Stimulated activated CD8-positive, alpha-beta memory T cell treated with anti-CD3 and anti-CD28 coated beads, Interleukin-7, amount 100 ng/mL, for 48 hours (primary cell): ENCODE measurements around the gene TCF7L1.

Experiments
- DNase-seq, 2 donors: peaks; one replicate each; pipeline ENCODE4 v3.0.0-alpha.2; 2020; ENCODE audit warnings: low read depth in 1 of 2; ENCODE audit errors: extremely low read depth in 1 of 2

Gene TCF7L1

DNA sequence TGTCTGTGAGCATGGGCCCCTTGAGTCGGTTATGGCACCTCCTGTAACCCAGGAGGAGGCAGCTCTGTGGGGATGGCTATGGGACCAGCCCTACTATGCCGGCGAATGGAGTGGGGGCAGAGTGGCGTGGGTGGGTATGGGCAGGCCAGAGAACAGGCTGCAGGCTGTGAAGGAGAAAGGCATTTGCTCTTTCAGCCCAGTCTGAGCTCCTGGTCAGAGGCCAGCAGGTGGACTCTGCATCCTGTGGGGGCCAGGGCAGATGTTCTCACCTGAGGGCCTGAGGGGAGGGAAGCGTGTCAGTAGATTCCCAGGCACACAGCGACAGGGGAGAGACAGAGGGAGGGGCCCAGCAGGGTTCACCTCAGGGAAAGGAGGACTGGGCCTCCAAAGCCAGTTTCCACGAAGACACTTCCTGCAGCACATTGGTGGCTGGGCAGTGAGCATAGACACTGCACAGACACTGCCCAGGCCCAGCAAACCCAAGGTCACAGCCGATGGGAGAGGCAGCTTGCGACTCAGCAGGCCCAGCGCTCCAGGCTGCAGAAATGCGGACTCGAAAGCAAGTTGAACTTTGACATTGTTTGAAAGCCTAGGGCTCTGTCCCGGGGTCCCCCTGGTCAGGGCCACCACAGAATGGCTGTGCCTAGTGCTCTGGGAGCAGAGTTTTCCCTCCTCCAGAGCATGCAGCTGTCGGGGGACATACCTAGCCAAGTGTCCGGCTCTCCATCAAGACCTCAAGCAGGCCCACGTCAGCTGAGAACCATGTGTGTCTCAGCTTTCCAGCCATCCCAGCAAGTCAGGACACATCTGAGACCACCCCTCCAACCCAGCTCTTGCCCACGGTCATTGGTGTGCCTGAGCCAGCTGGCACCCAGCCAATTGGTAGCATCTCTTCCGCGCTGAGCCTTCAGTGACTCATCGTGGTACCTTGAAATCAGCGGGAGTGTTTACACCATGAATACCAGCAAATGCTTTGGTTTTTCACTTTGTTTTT is 140.8 kb downstream of the TCF7L1 start:
- no peak for DNase-seq

DNA sequence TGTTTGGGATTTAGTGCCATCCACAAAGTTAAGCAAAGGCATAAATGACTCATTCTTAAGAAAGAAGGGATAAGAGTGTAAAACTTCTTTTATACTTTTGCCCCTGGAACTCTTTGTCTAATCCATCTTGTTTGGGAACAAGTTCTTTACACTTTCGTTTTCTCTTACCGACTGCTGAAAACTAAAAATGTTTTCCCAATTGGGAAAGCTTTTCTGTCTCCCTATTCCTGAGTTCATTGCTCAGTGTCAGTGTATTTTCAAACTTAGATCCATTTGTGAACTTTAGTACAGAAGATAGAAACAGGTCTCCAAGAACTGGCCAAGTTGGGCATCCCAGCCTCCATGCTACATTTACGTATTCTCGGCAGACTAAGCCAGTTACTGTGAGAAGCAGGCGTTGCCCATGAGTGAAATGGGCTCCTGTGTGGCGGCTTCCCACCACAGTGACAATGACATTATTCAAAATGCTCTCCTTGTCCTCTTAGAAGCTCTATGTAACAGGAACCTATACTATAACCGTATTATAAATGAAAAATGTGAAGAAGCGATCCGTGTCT is 142.9 kb downstream of the TCF7L1 start:
- no peak for DNase-seq

DNA sequence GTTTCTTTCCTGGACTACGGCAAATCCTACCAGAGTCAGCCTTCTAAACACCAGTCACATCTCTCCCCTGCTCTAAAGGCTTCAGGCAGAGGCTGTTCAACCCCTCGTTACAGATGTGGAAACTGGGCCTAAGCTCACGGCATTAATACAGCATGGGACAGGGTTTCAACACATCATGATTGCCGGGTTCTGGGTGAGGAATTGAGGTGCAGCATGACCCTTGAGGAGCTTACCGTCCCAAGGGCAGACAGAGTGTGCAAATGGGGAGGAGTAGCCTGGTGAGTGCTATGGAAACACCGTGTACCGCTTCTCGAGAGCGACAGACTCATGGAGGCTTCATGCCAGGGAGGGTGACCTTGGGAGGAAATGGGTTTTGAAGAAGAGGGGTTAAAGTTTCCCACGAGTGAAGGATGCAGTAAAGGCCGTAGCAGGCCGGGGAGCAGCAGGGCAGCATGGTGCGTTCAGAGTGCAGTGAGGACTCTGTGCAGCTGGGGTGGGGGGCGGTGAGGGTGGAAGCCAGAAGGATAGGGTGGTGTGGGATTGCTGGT is 143.5 kb downstream of the TCF7L1 start:
- no peak for DNase-seq

DNA sequence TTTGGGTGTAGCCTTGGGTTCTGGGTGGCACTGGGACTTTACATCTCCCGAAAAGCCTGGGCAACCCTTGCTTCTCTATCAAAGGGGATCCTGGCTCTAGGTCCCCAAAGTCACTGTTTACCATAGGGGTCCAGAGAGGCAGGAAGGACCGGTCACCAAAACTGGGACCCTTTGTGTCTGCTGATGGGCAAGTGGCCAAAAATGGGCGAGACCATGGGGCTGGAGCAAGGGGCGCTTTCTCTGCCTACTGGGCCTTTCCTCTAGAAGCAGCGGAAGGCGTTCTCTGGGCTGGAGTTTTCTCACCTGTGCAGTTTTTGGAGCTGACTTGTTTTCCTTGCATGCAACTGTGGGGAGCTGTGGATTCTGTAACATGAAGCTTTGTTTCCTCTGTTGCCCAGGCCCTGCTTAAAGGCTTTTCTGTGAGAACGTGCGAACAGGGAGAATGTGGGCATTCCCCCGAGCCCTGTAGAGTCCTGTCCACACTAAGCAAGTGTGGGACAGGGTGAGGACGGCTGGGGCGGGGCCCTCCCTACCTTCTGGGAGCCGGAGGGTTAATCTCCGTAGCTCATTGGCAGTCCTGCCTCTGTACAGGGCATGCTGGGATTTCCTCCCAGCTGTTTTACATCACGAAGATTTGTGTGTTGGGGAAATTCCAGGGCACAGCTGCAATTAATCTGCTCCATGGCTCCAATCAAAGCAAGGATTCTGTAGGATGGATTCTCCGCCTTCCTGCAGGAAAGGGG is 144.4 kb downstream of the TCF7L1 start:
- DNase-seq: no peak

DNA sequence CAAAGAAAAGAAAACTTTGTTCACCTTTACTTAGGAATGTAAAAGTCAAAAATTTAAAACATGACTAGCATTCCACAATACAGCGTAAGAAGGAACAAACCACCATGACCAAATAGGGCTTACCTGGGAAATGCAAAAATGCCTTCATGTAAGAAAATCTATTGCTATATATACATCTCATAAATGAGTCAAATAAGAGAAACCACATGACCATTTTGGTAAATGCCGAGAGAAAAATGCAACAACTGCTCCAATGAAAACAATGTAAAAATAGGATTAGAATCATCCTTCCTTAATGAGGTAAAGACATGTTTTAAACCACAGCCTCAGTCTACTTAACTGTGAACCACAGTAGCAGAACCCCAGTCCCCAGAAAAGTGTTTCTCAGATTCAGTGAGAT is 145.2 kb downstream of the TCF7L1 start:
- DNase-seq: no peak

DNA sequence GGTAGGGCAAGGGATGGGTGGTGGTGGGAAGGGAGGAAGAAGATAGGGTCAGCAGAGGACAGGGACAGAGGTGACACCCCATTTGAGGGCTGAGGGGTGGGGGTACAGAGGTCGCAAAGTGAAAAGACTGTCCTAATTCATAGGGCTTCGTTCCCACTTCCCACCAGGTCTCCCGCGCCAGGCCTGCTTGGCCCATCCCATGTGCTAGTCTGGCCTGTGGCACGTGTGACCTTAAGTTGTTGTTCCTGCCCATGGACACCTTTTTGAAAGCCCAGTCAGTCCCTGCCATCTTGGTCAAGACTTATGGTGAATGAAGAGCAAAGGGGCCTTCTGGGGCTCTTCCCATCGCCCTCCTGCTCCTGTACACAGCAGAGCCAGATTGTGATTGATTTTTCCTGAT is 148.4 kb downstream of the TCF7L1 start:
- no peak for DNase-seq

DNA sequence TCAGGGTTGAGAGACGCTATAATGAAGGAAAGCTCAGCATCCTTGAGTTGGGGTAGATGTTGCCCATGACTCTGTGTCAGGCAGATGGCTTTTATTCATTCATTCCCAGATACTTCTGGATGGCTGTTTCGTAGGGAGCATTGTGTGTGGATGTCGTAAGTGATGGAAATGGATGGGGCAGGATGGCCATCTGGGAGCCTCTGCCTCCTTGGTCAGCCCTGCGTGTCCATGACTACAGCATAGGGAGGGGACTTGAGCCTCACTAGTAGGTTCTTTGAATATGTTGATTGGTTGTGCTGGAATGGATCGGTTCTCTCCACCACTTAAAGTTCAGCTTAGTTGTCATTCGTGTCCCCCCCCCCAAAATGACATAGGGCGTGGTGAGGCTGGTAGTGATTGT is 149.7 kb downstream of the TCF7L1 start:
- no peak for DNase-seq

DNA sequence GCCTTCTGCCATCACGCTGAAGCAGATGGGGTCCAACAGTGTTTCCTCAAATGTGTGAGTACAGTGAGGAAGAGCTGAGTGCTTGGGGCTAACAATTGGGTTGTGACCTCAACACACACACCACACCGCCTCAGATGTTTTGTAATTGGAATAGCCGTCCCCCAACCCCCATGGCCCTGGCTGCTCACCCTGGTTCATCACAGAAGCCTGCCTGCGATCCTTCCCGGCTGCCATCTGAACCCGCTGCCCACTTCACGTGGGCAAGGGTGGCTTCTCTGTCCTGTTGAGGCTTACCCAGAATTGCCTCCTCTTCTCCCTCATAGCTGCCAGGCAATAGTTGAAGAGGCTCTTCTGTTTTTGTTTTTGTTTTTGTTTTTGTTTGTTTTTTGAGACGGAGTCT is 150.4 kb downstream of the TCF7L1 start:
- no peak for DNase-seq

DNA sequence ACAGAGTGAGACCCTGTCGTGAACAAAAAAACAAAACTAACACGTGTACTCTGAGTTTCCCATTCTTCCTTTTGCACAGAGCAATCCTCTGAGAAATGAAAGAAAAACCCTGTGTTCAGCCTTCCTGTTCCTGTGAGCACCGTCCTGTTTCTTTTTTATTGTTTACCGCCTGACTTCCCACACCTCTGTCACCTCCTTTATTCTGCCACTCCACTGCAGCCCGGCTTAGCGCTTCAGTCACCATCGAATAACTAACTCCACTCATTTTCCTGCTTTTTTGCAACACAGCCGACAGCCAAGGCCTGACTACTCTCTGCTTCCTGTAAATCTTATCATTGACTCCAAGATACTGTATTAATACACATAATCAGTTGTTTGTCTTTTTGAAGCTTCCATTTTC is 153.7 kb downstream of the TCF7L1 start:
- DNase-seq: no peak

DNA sequence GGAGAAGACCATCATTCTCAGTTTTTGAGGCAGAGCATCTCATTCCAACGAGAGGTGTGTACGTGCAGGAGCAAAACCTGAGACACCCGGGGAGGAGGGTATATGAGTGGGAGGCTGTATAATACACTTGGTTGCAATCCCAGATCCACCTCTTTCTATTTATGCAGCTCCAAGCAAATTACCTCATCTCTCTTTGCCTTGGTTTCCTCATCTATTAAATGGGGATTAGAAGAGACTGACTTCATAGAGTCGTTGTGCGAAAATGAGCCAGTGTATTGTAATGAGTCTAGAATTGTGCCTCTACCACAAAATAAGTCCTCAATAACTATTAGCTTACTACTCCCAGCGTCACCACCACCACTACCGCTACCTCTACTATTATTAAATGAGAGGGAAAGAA is 154.5 kb downstream of the TCF7L1 start:
- no peak for DNase-seq

DNA sequence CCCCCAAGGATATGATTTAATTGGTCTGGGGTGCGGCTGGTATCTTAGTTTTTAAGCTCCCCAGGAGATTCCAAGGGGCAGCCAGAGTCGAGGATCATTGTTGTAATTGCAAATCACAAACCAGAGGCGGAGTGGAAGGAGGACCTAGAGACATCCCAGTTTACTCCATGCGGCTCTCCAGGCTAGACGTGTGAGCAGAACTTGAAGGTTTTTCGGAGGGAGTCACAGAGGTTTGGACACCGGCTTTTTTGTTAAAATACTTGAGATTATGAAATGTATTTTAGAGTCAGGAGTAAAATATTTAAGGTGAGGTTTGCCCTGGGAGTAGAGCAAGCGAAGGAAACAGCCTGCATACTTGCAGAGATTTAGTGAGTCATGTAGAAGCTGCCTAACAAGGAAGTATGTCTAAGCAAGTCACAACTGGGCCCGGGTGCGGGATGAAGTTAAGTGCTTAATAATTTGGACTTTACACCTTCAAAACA is 155.1 kb downstream of the TCF7L1 start:
- no peak for DNase-seq

DNA sequence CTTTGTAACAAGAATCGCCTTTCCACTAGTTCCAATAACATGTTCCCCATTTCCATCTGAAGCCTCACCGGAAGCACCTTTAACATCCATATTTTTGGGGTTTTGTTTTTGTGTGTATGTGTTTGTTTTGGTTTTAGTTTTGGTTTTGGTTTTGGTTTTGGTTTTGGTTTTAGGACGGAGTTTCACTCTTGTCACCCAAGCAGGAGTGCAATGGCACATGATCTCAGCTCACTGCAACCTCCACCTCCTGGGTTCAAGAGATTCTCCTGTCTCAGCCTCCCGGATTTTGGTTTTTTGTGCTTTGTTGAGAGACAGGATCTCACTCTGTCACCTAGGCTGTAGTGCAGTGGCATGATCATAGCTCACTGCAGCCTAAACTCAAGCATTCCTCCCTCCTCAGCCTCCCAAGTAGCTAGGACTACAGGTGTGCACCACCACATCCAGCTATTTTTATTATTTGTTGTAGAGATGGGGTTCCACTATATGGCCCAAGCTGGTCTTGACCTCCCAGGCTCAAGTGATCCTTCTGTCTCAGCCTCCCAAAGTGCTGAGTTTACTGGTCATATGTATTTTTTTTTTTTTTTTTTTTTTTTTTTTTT is 158.3 kb downstream of the TCF7L1 start:
- no peak for DNase-seq

DNA sequence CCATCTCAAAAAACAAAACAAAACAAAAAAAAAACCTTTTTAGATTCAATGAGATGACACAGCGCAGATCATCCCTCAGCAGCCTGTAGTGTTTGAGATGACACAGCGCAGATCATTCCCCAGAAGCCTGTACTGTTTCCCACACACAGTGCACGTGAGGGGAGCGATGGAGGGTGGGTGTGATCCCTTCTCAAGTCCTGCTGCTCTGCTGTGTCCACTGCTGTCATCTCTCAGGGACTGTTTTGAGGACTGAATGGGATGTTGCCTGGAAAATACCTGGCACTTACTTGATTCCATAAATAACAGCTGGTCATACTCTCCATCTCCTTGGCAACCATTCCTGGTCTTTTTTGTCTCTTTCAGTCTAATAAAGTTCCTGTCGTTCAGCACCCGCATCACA is 168.9 kb downstream of the TCF7L1 start:
- no peak for DNase-seq

DNA sequence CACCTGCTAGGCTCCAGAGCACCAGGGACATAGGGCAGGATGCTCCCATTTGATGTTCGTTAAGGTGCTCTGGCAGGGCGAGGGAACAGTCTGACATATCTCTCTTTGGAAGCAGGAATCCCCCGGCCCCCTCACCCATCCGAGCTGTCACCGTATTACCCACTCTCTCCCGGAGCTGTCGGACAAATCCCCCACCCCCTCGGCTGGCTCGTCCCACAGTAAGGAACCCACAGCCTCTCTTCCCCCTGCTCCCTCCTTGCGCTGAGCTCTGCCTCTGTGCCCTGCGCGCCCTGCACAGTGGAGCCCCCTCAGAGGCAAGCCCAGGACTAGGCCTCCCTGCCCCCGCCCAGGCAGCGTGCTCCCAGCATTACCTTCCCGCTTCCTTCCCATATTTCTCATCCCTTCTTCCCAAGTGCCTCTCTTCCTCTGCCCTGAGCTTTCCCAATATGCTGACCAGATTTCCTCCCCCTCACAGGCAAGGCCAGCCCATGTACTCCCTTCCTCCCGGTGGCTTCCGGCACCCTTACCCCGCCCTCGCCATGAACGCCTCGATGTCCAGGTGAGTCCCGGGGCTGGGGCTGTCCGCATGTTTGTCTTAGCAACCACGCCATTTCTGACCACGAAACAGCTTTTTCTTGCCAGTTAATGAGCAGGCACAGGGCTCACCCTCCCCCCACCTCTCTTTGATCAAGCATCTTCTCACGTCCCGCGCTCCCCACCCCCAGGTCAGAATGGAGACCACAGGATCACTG is 170.8 kb downstream of the TCF7L1 start:
- DNase-seq: no peak

DNA sequence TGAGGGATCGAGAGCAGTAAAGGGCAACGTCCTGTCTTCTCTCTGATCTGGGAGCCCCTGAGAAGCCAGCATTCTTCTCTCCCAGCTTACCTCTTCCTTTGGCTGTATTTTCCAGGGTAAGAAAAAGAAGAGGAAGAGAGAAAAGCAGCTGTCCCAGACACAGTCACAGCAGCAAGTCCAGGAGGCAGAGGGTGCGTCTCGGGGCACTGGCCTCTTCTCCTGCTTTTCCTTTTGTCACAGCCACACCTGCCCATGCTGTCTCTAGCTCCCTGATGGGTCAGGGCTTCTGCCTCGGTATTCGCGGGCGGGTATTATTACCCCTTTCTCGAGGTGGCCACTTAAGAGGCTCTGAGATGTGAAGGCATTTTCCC is 174.3 kb downstream of the TCF7L1 start:
- DNase-seq: no peak

DNA sequence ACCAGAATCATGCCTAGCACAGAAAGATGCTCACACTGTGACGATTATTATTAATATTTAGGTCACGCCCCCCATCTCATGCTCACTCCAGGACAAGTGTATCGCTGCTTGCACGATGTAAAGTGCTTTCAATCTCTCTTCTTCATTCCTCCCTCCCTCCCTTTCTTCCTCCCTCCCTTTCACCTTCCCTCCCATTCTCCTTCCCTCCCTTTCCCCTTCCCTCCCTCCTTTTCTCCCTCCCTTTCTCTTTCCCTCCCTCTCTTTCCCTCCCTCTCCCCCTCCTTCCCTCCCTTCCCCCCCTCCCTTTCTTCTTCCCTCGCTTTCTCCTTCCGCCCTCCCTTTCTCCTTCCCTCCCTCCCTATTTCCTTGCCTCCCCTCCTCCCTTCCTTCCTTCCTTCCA is 175.0 kb downstream of the TCF7L1 start:
- DNase-seq: no peak

DNA sequence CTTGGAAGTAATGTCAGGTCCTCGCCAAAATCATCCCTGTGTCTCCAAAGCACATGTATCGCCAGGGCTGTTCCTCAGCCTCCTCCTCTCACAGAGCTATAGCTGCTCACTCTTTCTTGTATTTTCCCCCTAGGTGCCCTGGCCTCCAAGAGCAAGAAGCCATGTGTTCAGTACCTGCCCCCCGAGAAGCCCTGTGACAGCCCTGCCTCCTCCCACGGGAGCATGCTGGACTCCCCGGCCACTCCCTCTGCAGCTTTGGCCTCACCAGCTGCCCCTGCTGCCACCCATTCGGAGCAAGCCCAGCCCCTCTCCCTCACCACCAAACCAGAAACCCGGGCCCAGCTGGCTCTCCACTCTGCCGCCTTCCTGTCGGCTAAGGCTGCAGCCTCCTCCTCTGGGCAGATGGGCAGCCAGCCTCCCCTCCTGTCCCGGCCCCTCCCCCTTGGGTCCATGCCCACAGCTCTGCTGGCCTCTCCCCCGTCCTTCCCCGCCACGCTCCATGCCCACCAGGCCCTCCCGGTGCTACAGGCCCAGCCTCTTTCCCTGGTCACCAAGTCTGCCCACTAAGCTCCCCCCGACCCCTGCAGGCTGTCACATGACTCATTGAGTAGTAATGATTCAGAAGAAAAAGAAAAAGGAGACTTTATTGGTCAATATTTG is 175.8 kb downstream of the TCF7L1 start:
- no peak for DNase-seq

DNA sequence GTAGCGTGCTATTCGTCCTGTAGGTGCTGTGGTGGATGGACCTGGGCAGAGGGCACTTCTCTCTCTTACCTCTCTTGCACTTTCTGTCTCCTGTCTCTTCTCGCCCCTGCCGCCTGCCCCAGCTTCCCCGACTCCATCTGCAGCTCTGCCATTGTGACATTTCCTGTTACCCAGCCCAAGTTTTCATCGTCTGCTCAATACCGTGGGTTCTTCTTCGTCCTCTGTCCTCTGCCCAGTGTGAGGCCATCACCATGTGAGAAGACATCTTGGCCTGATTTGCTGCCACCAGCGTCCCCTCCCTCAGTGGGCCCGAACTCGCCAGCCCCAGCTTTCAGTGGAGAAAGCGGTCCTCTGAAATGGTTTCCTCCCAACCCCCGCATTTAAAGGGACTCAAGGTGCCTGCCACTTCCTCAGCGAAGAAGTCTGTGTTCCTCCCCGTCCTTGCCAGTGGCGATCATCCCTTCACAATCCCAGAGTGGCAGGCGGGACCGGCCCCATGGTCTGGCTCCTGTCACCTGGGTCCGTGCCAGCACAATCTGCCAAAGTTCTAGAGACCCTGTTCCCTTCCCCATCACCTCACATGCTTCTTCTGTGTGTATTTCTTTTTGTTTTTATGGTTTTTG is 176.6 kb downstream of the TCF7L1 start:
- no peak for DNase-seq

DNA sequence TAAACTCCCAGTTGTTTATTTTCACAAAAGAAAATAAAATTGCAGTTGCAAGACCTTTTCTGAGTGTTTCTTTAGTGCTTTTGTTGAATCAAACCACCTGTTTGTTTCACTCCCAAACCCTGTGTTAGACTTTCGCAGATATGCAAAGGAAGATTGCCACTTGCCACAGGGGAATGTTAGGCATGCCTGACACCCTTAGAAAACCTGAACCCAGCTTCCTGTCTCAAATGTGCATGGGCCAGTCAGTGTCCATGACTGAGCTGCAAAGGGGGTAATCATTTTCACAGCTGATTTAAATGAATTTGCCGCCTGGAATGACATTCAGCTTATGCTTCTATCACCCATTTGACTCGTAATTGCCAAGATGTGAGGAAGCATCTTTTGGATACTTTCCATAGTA is 177.1 kb downstream of the TCF7L1 start:
- DNase-seq: no peak
